H1 (cell line): ENCODE data around the gene SPATA13. TPM values are rescaled to one million over a fixed set of nuclear protein-coding genes. Genes with fewer than 3 reads are reported as not detected.

Experiments used
- CREB1 ChIP-seq: IDR thresholded peaks from 2 replicates; pipeline ENCODE4 v1.6.1; 2012; ENCODE audit warnings: inconsistent platforms
- KDM5A ChIP-seq: fragments of 200-600 bp; IDR thresholded peaks from 2 replicates; pipeline ENCODE4 v1.7.1; 2012; ENCODE audit warnings: mild to moderate bottlenecking, low read length, inconsistent platforms, mixed read lengths
- RFX5 ChIP-seq: IDR thresholded peaks from 2 replicates; pipeline ENCODE4 v1.6.1; 2011; ENCODE audit warnings: low read depth, low read length, improper control_type of control experiment, borderline replicate concordance
- SAP30 ChIP-seq: fragments of 300-600 bp; sonication (generic); IDR thresholded peaks from 2 replicates; pipeline ENCODE4 v1.7.1; 2012; ENCODE audit warnings: low read length, moderate library complexity, mild to moderate bottlenecking, inconsistent platforms; ENCODE audit not compliant: insufficient read depth, insufficient replicate concordance
- ZNF274 ChIP-seq: IDR thresholded peaks from 2 replicates; pipeline ENCODE4 v1.7.0; 2012; ENCODE audit warnings: low read length, borderline replicate concordance; ENCODE audit errors: extremely low read depth
- polyA plus RNA-seq, 7 experiments: library from polyadenylated mRNA; depleted of rRNA in 3 of 7; stranded (reverse) in 5 of 7; unstranded in 2 of 7; fragments of >200 nt in 5 of 7; fragments of 200-250 nt in 2 of 7; gene quantifications; 1 replicate in 5 of 7; 2 replicates in 1 of 7; 4 replicates in 1 of 7; pipeline versions ENCODE4 v1.2.1 to v1.2.3, GENCODE V29; 2011 to 2013; ENCODE audit warnings: missing spikeins in 2 of 7, mixed read lengths in 2 of 7
- total RNA-seq: library from RNA; stranded (reverse); fragmentation: NEBNext Ultra II Directional; extraction: Animal tissue kit (Norgen Biotek cat#: 25700); gene quantifications from 2 replicates; pipeline ENCODE4 v1.2.1, GENCODE V29; 2021

The SPATA13 gene
- total and polyA plus RNA-seq, 2 of the 8 experiments (the other 6 are each of a cell fraction or from before 2014, with no cell fraction given) = 12.6 to 30.9 TPM

GRCh38 chr13:24128112-24128511 lies 32.4 kb upstream of the SPATA13 start (continued):
- TF ChIP-seq KDM5A (no peak), ZNF274 (no peak), CREB1 (no peak), SAP30 (no peak), RFX5 (no peak)
